Hippocampal formation (tissue), 2 donors: ENCODE results near the gene OR8D1.
"Not testable (repeated sequence)": the region's sequence is repeated elsewhere in the genome, so short reads cannot be mapped to it uniquely, and the experiment has no call there.

ENCODE experiments used
- DNase-seq, 2 donors: peaks; one replicate each; lab custom pipeline; 2025; lab: John Stamatoyannopoulos, UW

The OR8D1 gene

DNA sequence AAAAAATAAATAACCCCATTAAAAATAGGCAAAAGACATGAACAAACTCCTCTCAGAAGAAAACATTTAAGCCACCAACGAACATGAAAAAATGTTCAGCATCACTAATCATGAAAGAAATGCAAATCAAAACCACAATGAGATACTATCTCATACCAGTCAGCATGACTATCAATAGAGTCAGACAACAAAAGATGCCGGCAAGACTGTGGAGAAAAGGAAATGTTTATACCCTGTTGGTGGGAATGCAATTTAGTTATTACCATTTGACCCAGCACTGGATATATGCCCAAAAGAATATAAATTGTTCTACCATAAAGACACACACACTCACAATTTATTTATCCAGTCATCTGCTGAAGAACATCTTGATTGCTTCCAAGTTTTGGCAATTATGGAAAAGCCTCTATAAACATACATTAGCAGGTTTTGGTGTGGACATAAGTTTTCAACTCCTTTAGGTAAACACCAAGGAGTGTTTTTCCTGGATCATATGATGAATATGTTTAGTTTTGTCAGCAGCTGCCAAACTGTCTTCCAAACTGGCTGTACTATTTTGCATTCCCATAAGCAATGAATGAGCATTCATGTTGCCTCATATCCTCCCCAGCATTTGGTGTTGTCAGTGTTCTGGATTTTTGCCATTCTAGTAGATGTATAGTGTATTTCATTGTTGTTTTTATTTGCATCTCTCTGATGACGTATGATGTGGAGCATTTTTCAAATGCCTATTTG, 28.0 kb downstream of the OR8D1 start:
- DNase-seq: no peak

DNA sequence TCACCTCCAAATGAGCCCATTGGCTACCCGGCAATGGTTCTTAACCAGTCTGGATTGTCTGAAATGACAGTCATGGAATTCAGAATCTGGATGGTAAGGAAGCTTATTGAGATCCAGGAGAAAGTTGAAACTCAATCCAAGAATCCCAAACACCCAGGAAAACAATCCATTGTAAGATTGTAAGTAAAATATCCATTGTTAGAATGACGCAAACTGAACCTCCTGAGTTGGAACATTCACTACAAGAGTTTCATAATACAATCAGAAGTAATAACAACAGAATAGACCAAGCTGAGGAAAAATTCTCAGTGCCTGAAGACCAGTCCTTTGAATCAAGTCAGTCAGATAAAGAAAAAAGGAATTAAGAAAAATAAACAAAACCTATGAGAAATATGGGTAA, 35.5 kb downstream of the OR8D1 start:
- no peak for DNase-seq

DNA sequence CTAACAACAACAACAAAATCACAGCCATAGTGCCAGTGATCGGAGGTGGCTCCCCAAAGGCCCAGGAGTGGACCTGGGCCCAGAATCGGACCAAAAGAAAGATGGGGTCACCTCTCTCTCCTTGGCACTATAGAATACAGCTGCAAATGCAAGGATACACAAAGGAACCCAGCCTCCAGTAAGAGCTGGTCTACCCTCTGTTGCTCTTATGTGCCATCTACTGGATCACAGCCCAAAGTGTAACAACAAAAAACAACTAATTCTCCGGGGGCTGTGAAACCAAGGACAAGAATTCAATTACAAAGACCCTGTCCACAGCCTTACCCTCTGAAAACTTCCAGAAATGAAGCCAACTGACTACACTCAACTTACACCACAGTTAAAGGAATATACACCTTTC, 35.9 kb downstream of the OR8D1 start:
- no peak for DNase-seq

DNA sequence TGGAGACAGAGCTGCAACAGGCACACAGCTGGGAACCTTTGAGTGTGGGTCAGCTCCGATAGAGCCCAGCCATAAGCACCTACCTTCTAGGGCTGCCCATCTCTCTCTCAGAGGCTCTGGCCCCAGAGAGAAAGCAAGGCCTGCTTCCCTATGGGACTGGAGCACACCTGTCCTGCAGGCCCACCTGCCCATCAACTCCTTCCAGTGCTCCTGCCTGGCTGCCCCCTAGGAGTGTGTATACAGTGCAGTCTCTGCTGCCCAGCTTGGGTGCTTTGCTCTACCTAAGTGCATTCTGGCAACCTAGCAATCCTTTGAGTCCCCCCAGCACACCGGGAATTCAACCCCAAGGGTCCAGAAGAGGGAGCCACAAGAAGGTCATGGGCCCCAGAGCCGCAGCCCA, 36.5 kb downstream of the OR8D1 start:
- no peak for DNase-seq

DNA sequence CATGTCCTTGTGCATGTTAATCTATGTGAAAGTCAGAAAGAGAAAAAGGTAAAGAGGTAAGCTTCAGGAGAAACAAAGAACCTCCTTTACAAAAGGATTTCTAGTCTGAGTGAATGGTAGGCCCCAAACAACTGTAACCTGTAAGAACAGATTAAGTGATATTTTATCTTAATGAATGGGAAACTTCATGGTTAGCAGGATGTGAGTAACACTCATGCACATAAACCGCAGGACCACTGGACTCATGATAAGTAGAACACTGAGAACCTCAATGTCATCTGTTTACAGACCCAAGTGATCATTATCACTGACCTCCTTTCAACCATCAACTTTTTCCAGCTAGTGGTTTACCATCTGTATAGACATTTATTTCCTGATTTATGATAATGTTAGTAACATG, 37.7 kb downstream of the OR8D1 start:
- DNase-seq: no peak

DNA sequence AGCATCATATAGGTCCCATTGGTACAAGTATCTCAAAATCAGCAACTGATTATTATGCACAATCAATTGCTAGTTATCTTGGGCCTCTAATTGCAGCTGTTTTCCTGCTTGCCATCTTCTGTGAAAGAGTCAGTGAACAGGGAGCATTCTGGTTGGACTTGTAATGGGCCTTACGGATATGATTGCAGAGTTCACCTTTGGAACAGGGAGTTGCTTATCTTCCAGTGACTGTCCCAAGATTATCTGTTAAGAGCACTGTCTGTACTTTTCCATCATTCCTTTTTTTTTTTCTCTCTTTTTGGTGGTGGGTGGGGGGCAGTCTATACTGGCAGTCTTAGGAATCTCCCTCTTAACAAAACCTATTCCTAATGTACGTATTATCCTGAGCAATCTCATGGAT, 39.7 kb downstream of the OR8D1 start:
- no peak for DNase-seq

DNA sequence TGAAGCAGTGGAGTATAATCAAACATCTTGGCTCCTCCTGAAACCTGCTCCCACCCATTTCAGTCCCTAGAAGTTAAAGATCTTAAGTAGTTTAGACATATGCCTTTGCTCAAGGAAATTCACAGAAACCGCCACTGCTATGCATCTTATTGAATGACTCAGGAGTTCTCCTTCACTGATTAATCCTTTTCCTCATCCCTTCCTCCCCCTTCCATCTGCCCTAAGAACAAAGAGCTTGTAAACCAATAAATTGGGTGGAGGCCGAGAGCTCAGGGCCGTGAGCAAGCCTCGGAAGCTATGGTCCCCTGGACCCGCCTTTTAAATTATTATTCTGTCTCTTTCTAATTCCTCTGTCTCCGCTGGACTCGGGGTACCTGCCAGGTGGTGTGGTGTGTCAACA, 42.9 kb downstream of the OR8D1 start:
- not testable (repeated sequence) for DNase-seq

DNA sequence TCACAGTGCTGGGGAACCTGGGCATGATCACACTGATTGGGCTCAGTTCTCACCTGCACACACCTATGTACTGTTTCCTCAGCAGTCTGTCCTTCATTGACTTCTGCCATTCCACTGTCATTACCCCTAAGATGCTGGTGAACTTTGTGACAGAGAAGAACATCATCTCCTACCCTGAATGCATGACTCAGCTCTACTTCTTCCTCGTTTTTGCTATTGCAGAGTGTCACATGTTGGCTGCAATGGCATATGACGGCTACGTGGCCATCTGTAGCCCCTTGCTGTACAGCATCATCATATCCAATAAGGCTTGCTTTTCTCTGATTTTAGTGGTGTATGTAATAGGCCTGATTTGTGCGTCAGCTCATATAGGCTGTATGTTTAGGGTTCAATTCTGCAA, 48.7 kb downstream of the OR8D1 start:
- DNase-seq: not testable (repeated sequence)

DNA sequence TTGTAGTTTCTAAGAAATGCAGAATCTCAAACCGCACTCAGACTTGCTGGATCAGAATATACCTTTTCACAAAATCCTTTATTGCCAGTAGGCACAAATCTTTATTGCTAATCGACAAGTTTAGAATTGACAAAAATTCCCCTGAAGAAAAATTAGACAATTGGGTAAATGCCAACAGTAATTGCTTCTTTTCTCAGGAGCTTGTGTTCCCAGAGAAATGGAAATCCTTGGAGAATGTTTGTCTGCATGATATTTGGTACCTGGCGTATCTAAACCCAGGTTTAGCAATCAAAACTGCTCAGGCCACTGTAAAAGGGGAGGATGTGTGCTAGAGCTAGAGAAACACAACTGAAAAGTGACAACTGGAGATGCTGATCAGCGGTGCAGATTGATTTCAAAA, 57.7 kb downstream of the OR8D1 start, which contains the start of gene OR8G5:
OR8G5 (plus strand) TSS at position 301 of the 400 bp plus-strand sequence. CDS start 8,556 bp downstream, outside the sequence.
- no peak for DNase-seq
